GM12878 (cell line): ENCODE results near the gene ABHD6. TPM values are rescaled to one million over a fixed set of nuclear protein-coding genes. Genes with fewer than 3 reads are reported as not detected.

Source experiments
- BCL11A ChIP-seq: IDR thresholded peaks from 2 replicates; pipeline ENCODE4 v1.6.1; 2011; ENCODE audit warnings: low read depth, low read length
- CBX5 ChIP-seq: sonication (generic); IDR thresholded peaks from 2 replicates; pipeline ENCODE4 v1.6.1; 2016; ENCODE audit warnings: low read depth, moderate library complexity, mild to moderate bottlenecking, inconsistent platforms
- CEBPB ChIP-seq, 2 experiments: fragments of 150-350 bp in 1 of 2; IDR thresholded peaks; 2 replicates each; pipeline ENCODE4 v1.6.1; 2012 to 2014; ENCODE audit warnings: low read depth in 2 of 2, low read length in 2 of 2, borderline replicate concordance in 1 of 2, inconsistent platforms in 1 of 2
- EED ChIP-seq: sonication (generic); IDR thresholded peaks from 2 replicates; pipeline ENCODE4 v1.6.1; 2016; ENCODE audit warnings: antibody characterized with exemption, low read depth
- ESRRA ChIP-seq: IDR thresholded peaks from 2 replicates; pipeline ENCODE4 v1.6.1; 2012; ENCODE audit warnings: mild to moderate bottlenecking, low read length, improper control_type of control experiment
- FOXK2 ChIP-seq: fragments of 450-650 bp; IDR thresholded peaks from 2 replicates; pipeline ENCODE4 v1.6.1; 2017; ENCODE audit warnings: mild to moderate bottlenecking, moderate library complexity
- HCFC1 ChIP-seq: fragments of 150-350 bp; IDR thresholded peaks from 2 replicates; pipeline ENCODE4 v1.6.1; 2014; ENCODE audit warnings: low read length
- MTA3 ChIP-seq: IDR thresholded peaks from 2 replicates; pipeline ENCODE4 v1.6.1; 2012; ENCODE audit warnings: low read length, inconsistent platforms, borderline replicate concordance
- NFIC ChIP-seq: IDR thresholded peaks from 2 replicates; pipeline ENCODE4 v1.6.1; 2012; ENCODE audit warnings: low read depth, mild to moderate bottlenecking, inconsistent platforms, low read length, moderate library complexity
- NFXL1 ChIP-seq: fragments of 450-650 bp; IDR thresholded peaks from 2 replicates; pipeline ENCODE4 v1.6.1; 2017; ENCODE audit warnings: antibody characterized with exemption, mild to moderate bottlenecking, borderline replicate concordance
- NFYA ChIP-seq: IDR thresholded peaks from 2 replicates; pipeline ENCODE4 v1.6.1; 2011; ENCODE audit warnings: low read depth, mild to moderate bottlenecking, low read length, improper control_type of control experiment, borderline replicate concordance
- NR2C2 ChIP-seq: IDR thresholded peaks from 2 replicates; pipeline ENCODE4 v1.6.1; 2011; ENCODE audit warnings: borderline replicate concordance, low read depth; ENCODE audit not compliant: control insufficient read depth, insufficient read length
- NRF1 ChIP-seq: conservative IDR thresholded peaks from 2 replicates; pipeline ENCODE4 v1.6.1; 2011; ENCODE audit warnings: mild to moderate bottlenecking, low read depth, low read length, improper control_type of control experiment
- PAX8 ChIP-seq: fragments of 450-650 bp; IDR thresholded peaks from 2 replicates; pipeline ENCODE4 v1.6.1; 2017; ENCODE audit warnings: mild to moderate bottlenecking, moderate library complexity
- POLR2AphosphoS2 ChIP-seq: IDR thresholded peaks from 2 replicates; pipeline ENCODE4 v1.6.1; 2011; ENCODE audit warnings: low read depth, mild to moderate bottlenecking, low read length, improper control_type of control experiment, moderate library complexity
- SIX5 ChIP-seq: IDR thresholded peaks from 2 replicates; pipeline ENCODE4 v1.6.1; 2011; ENCODE audit warnings: mild to moderate bottlenecking, low read depth, low read length, moderate library complexity; ENCODE audit not compliant: severe bottlenecking
- SMC3 ChIP-seq: IDR thresholded peaks from 2 replicates; pipeline ENCODE4 v1.6.1; 2011; ENCODE audit warnings: low read length, improper control_type of control experiment, borderline replicate concordance
- SREBF2 ChIP-seq: IDR thresholded peaks from 2 replicates; pipeline ENCODE4 v1.6.1; 2012; ENCODE audit warnings: mild to moderate bottlenecking, low read length
- WRNIP1 ChIP-seq: IDR thresholded peaks from 2 replicates; pipeline ENCODE4 v1.6.1; 2011; ENCODE audit warnings: low read depth, low read length, improper control_type of control experiment, borderline replicate concordance
- ZNF207 ChIP-seq: fragments of 450-650 bp; IDR thresholded peaks from 2 replicates; pipeline ENCODE4 v1.6.1; 2014; ENCODE audit warnings: antibody characterized with exemption, mild to moderate bottlenecking, borderline replicate concordance
- polyA plus RNA-seq, 11 experiments: library from polyadenylated mRNA; depleted of rRNA in 4 of 11; unstranded in 6 of 11; stranded (reverse) in 5 of 11; fragments of >200 nt; fragmentation: Nextera tagmentation in 4 of 11; fragmentation: Illumina TruSeq in 1 of 11; extraction: Ambion mirVana in 4 of 11; extraction: Trizol in 1 of 11; gene quantifications; 1 replicate in 1 of 11; 2 replicates in 10 of 11; pipeline versions ENCODE4 v1.2.1 to v1.2.3, GENCODE V29; 2011 to 2016; ENCODE audit warnings: inconsistent platforms in 2 of 11, missing spikeins in 2 of 11, low read depth in 1 of 11
- total RNA-seq, 4 experiments: library from RNA; depleted of rRNA in 3 of 4; stranded (reverse); fragments of >200 nt in 3 of 4; fragmentation: Illumina TruSeq in 1 of 4; extraction: Trizol in 1 of 4; gene quantifications; 2 replicates each; pipeline versions ENCODE4 v1.2.1 to v1.2.3, GENCODE V29; 2013 to 2021
- TF ChIP-seq, protein P1 (sequence below): IDR thresholded peaks from 2 replicates; pipeline ENCODE4 v1.6.1; 2012; ENCODE audit warnings: low read depth, low read length, improper control_type of control experiment
- TF ChIP-seq, protein P2 (sequence below), 3 experiments: IDR thresholded peaks in 2 of 3; conservative IDR thresholded peaks in 1 of 3; 2 replicates each; pipeline ENCODE4 v1.5.1; 2011; ENCODE audit warnings: low read depth in 3 of 3, low read length in 3 of 3, mild to moderate bottlenecking in 3 of 3, control low read depth in 2 of 3, moderate library complexity in 2 of 3, inconsistent platforms in 1 of 3, mixed read lengths in 1 of 3; ENCODE audit not compliant: control insufficient read depth in 2 of 3, insufficient read depth in 1 of 3; ENCODE audit errors: extremely low read depth in 1 of 3
- TF ChIP-seq, protein P3 (sequence below): fragments of 450-650 bp; formaldehyde crosslinking; IDR thresholded peaks from 2 replicates; pipeline ENCODE4 v1.4.0; 2020; ENCODE audit warnings: mild to moderate bottlenecking, moderate library complexity
- TF ChIP-seq, protein P4 (sequence below): fragments of 450-650 bp; conservative IDR thresholded peaks from 2 replicates; pipeline ENCODE4 v1.6.1; 2017; ENCODE audit warnings: mild to moderate bottlenecking, moderate library complexity

The ABHD6 gene
- total and polyA plus RNA-seq, 10 of the 15 experiments (the other 5 are each of a cell fraction or from before 2014, with no cell fraction given), result 1.4 to 33.2 (median 3.2) TPM

DNA sequence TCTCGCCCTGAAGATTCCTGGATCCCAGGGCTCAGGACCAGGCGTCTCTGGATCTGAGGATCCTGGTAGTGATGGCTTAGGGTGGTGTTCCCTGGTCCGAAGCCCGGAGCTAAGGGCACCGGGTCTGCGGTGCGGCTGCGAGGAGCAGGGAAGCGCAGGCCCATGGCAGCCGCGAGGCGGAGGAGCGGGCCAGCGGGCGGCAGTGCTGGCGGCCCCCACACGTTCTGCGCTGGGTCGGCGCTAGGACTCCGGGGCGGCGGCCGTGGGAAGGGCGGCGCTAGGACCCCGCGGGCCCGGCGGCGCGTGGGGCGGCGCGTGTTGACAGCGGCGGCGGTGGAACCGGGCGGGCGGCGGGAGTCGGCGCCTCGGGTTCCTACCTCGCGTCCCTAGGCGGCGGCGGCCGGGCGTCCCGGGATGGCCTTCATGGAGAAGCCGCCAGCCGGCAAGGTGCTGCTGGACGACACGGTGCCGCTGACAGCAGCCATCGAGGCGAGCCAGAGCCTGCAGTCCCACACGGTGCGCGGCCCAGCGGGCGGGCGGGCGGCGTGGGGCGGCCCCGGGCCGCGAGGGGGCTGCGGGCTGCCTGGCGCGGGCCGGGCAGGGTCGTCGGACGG is 95.1 kb downstream of the ABHD6 start, which contains the start of gene PXK (continued):
- no peak for TF ChIP-seq BCL11A
- TF ChIP-seq SMC3, result 0 out of 2 replicates have a peak, but pooled peaks have one; percentile 17
- no peak for TF ChIP-seq WRNIP1
- TF ChIP-seq NR2C2, result no peak
- no peak for TF ChIP-seq NFIC
- TF ChIP-seq SREBF2, result no peak
- TF ChIP-seq, protein P1, sequence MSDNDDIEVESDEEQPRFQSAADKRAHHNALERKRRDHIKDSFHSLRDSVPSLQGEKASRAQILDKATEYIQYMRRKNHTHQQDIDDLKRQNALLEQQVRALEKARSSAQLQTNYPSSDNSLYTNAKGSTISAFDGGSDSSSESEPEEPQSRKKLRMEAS, result peak; percentile 87
- peak; percentile 60 for TF ChIP-seq HCFC1
- TF ChIP-seq PAX8, result no peak
- TF ChIP-seq SIX5, result no peak
- TF ChIP-seq NFXL1, result no peak
- TF ChIP-seq, protein P2, sequence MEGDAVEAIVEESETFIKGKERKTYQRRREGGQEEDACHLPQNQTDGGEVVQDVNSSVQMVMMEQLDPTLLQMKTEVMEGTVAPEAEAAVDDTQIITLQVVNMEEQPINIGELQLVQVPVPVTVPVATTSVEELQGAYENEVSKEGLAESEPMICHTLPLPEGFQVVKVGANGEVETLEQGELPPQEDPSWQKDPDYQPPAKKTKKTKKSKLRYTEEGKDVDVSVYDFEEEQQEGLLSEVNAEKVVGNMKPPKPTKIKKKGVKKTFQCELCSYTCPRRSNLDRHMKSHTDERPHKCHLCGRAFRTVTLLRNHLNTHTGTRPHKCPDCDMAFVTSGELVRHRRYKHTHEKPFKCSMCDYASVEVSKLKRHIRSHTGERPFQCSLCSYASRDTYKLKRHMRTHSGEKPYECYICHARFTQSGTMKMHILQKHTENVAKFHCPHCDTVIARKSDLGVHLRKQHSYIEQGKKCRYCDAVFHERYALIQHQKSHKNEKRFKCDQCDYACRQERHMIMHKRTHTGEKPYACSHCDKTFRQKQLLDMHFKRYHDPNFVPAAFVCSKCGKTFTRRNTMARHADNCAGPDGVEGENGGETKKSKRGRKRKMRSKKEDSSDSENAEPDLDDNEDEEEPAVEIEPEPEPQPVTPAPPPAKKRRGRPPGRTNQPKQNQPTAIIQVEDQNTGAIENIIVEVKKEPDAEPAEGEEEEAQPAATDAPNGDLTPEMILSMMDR (IDR thresholded peaks at IDR 0.05 in 2 of 3, conservative IDR thresholded peaks at IDR 0.05 in 1 of 3; ENCODE audit: control insufficient read depth in 2 of 3, extremely low read depth in 1 of 3, insufficient read depth in 1 of 3, low read depth in 3 of 3, low read length in 3 of 3), result peak in 2 of 3 experiments; percentile 14 to 31; a peak in 1 of 6 replicates
- TF ChIP-seq ESRRA, result no peak
- TF ChIP-seq ZNF207, result peak; percentile 91
- no peak for TF ChIP-seq CEBPB (IDR thresholded peaks at IDR 0.05; ENCODE audit: borderline replicate concordance in 1 of 2, low read depth in 2 of 2, low read length in 2 of 2)
- no peak for TF ChIP-seq NRF1
- no peak for TF ChIP-seq NFYA
- TF ChIP-seq MTA3, result no peak
- TF ChIP-seq, protein P3, sequence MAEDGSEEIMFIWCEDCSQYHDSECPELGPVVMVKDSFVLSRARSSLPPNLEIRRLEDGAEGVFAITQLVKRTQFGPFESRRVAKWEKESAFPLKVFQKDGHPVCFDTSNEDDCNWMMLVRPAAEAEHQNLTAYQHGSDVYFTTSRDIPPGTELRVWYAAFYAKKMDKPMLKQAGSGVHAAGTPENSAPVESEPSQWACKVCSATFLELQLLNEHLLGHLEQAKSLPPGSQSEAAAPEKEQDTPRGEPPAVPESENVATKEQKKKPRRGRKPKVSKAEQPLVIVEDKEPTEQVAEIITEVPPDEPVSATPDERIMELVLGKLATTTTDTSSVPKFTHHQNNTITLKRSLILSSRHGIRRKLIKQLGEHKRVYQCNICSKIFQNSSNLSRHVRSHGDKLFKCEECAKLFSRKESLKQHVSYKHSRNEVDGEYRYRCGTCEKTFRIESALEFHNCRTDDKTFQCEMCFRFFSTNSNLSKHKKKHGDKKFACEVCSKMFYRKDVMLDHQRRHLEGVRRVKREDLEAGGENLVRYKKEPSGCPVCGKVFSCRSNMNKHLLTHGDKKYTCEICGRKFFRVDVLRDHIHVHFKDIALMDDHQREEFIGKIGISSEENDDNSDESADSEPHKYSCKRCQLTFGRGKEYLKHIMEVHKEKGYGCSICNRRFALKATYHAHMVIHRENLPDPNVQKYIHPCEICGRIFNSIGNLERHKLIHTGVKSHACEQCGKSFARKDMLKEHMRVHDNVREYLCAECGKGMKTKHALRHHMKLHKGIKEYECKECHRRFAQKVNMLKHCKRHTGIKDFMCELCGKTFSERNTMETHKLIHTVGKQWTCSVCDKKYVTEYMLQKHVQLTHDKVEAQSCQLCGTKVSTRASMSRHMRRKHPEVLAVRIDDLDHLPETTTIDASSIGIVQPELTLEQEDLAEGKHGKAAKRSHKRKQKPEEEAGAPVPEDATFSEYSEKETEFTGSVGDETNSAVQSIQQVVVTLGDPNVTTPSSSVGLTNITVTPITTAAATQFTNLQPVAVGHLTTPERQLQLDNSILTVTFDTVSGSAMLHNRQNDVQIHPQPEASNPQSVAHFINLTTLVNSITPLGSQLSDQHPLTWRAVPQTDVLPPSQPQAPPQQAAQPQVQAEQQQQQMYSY (CRISPR knock-in tag), result no peak
- no peak for TF ChIP-seq POLR2AphosphoS2
- peak; percentile 95 for TF ChIP-seq CBX5
- TF ChIP-seq FOXK2, result no peak
- TF ChIP-seq, protein P4, sequence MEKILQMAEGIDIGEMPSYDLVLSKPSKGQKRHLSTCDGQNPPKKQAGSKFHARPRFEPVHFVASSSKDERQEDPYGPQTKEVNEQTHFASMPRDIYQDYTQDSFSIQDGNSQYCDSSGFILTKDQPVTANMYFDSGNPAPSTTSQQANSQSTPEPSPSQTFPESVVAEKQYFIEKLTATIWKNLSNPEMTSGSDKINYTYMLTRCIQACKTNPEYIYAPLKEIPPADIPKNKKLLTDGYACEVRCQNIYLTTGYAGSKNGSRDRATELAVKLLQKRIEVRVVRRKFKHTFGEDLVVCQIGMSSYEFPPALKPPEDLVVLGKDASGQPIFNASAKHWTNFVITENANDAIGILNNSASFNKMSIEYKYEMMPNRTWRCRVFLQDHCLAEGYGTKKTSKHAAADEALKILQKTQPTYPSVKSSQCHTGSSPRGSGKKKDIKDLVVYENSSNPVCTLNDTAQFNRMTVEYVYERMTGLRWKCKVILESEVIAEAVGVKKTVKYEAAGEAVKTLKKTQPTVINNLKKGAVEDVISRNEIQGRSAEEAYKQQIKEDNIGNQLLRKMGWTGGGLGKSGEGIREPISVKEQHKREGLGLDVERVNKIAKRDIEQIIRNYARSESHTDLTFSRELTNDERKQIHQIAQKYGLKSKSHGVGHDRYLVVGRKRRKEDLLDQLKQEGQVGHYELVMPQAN, result peak; percentile 95
- TF ChIP-seq EED, result 0 out of 2 replicates have a peak, but pooled peaks have one; percentile 38
